ENCODE results near the gene MRPS22. TPM values are rescaled to one million over a fixed set of nuclear protein-coding genes. Genes with fewer than 3 reads are reported as not detected.

Gene MRPS22
- total and polyA plus RNA-seq, 2 of the 13 experiments (the other 11 are each of a cell fraction or from before 2014, with no cell fraction given): 52.7 to 113 TPM

DNA sequence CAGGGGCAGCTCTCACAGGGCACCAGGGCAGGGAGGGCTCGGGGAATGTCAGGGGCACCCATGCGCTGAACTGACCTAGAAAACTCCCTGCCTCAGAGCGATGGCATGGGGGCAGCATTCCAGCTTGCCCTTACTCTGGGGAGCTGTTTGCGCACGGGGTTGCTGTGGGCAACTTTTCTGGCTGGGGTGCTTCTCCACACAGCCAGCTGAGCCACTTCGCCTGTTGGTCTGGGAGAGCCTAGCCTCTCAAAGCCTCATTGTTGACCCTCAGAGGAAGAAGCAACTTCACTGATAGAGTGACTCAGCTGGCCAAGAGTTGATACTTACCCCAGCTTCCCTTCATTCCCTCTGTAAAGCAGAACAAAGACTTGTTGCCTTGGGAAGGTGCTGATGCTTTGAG is 42.6 kb upstream of the MRPS22 start (continued):
- TF ChIP-seq, protein P1, sequence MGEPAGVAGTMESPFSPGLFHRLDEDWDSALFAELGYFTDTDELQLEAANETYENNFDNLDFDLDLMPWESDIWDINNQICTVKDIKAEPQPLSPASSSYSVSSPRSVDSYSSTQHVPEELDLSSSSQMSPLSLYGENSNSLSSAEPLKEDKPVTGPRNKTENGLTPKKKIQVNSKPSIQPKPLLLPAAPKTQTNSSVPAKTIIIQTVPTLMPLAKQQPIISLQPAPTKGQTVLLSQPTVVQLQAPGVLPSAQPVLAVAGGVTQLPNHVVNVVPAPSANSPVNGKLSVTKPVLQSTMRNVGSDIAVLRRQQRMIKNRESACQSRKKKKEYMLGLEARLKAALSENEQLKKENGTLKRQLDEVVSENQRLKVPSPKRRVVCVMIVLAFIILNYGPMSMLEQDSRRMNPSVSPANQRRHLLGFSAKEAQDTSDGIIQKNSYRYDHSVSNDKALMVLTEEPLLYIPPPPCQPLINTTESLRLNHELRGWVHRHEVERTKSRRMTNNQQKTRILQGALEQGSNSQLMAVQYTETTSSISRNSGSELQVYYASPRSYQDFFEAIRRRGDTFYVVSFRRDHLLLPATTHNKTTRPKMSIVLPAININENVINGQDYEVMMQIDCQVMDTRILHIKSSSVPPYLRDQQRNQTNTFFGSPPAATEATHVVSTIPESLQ (CRISPR knock-in tag; conservative IDR thresholded peaks at IDR 0.05): no peak
- TF ChIP-seq SCMH1 (CRISPR knock-in tag; IDR thresholded peaks at IDR 0.05; ENCODE audit: borderline replicate concordance) (no peak), ZBTB7A (CRISPR knock-in tag; IDR thresholded peaks at IDR 0.05) (no peak), PRMT3 (CRISPR knock-in tag; IDR thresholded peaks at IDR 0.05; ENCODE audit: borderline replicate concordance, low read depth) (no peak), ZNF24 (IDR thresholded peaks at IDR 0.05) (no peak), E2F1 (CRISPR knock-in tag; IDR thresholded peaks at IDR 0.05) (no peak)
- TF ChIP-seq, protein P2, sequence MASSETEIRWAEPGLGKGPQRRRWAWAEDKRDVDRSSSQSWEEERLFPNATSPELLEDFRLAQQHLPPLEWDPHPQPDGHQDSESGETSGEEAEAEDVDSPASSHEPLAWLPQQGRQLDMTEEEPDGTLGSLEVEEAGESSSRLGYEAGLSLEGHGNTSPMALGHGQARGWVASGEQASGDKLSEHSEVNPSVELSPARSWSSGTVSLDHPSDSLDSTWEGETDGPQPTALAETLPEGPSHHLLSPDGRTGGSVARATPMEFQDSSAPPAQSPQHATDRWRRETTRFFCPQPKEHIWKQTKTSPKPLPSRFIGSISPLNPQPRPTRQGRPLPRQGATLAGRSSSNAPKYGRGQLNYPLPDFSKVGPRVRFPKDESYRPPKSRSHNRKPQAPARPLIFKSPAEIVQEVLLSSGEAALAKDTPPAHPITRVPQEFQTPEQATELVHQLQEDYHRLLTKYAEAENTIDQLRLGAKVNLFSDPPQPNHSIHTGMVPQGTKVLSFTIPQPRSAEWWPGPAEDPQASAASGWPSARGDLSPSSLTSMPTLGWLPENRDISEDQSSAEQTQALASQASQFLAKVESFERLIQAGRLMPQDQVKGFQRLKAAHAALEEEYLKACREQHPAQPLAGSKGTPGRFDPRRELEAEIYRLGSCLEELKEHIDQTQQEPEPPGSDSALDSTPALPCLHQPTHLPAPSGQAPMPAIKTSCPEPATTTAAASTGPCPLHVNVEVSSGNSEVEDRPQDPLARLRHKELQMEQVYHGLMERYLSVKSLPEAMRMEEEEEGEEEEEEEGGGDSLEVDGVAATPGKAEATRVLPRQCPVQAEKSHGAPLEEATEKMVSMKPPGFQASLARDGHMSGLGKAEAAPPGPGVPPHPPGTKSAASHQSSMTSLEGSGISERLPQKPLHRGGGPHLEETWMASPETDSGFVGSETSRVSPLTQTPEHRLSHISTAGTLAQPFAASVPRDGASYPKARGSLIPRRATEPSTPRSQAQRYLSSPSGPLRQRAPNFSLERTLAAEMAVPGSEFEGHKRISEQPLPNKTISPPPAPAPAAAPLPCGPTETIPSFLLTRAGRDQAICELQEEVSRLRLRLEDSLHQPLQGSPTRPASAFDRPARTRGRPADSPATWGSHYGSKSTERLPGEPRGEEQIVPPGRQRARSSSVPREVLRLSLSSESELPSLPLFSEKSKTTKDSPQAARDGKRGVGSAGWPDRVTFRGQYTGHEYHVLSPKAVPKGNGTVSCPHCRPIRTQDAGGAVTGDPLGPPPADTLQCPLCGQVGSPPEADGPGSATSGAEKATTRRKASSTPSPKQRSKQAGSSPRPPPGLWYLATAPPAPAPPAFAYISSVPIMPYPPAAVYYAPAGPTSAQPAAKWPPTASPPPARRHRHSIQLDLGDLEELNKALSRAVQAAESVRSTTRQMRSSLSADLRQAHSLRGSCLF (CRISPR knock-in tag; IDR thresholded peaks at IDR 0.05; ENCODE audit: borderline replicate concordance): no peak

Measured in HepG2 (cell line).